GM18858 (cell line): ENCODE results near the gene ADCY10.

ENCODE experiments used
- ATAC-seq: cut with Tn5 transposase; IDR thresholded peaks from one replicate; pipeline ENCODE4 v1.9.1; 2021; ENCODE audit not compliant: unreplicated experiment

The ADCY10 gene

DNA sequence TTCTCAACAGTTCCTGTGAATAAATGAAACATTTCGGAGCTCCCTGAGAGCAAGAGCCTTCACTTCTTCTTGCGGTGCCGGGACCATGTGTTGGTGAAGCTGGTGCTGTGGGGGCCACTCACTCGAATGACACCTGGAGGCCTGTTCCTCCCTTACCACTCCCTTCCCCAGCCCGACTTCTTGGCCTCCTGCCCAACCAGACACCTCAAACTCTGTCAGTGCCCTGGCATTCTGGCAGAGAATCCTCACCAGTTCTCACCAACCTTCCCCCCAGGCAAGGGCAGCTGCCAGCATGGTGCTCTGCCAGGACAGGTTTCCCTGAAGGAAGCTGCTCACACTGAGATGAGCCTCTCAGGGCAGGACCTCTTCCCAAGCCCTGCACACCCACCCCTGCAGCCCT, 123.8 kb downstream of the ADCY10 start:
- no peak for ATAC-seq

DNA sequence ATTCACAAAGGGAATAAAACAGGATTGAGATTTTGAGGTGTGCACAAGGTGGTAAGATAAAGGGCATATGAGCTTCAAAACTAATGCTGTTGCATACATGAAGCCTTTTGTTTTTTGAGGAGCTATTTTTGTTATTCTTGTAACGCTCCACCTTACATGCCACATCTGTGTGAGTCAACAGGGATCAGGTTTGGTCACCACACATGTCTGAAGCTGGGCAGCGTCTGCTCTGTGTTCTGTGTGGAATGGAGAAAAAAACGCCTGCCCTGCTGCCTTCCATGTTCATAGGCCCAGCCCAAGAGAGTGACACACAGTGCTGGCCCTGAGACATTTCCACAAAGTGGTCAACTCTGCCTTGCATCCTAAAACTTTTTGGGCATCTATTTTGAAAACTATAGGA, 124.4 kb downstream of the ADCY10 start:
- ATAC-seq: no peak

DNA sequence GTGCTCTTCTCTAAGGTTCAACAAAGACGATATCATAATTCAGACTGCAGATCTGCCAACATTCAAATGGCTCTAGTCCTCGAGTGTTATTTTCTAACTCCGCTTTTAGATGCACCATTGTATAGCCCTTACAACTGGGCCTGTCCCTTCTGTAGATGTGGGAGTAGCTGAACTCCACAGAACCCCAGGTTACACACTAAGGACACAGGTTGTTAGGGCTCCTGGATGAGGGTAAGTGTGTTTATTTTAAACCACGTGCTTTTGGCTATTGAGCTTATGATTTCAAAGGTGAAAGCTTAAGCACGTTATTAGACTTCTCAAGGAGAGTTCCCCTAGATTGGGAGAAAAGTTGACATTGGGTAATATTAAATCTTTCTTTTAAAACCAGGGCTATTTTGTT, 127.4 kb downstream of the ADCY10 start:
- ATAC-seq: no peak

DNA sequence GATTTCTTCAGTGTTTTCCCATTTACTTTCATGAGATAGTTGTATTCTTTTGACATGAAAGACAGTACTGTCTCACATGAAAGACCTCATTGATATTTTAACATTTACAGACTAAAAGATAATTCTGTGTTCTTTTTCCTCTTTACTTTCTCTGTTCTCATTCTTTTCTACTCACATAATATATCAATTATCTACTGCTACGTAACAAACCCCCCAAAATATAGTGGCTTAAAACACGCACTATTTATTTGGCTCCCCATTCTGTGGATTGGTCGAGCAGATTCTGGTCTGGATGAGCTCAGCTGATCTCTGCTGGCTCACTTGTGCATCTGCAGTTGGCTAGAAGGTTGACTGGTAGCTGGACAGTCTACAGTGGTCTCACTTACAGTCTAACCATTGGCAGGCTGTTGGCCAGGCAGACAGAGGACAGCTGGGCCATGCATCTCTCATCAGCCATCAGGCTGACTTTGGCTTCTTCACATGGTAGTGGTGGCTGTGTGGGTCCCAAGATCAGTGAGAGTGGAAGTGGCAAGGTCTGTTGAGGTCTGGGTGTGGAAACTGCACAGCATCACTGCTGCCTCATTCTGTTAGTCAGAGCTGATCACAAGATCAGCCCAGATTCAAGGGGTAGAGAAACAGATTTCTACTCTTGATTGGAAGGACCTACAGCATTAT, 128.9 kb downstream of the ADCY10 start:
- no peak for ATAC-seq

DNA sequence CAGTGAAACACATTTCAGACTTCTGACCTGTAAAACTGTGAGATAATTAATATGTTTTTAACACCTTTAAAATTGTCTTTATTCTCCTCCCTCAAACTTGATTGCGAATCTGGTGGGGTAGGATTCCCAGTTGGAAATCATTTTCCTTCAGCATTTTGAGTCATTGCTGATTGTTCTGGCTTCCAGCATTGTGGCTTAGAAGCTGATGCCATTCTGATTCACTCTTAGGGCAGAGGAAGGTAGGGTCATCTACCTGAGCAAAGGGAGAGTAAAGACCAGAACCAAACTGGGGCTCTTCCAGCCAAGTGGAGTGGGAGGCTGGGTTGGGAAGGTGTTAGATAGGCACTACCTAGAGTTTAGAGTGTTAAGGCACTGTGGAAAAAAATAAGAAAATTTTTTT, 131.0 kb downstream of the ADCY10 start:
- no peak for ATAC-seq

DNA sequence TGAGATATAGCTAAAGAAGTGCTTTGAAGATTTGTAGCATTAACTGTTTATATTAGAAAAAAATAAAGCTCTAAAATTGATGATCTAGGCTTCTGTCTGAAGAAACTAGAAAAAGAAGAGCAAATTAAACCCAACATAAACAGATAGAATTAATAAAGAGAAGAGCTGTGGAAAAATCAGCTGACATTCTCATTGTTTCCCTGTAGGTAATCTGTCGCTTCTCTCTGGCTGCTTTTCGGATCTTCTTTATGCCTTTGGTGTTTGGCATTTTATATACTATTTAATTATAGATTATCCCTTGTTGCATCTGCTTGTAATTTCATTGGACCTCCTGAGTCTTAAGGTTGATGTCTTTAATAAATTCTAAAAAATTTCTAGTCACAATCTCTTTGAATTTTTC, 132.4 kb downstream of the ADCY10 start:
- ATAC-seq: no peak

DNA sequence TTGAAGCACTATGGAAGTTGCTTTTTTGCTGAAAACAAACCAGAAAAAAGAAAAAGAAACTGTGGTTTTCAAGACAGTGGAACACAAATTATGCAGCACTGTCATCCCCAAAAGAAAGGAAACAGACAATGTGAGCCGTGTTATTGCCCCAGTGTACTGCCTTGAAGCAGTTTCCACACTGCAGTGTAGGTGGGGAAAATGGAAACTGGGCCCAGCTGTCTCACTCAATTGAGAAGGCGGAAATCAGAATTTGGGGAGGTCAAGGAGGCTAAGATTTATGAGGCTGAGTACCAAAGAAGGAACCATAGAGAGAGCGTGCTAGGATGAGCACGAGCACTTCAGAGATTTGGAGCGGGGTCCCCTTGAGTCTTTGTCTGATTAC, 136.7 kb downstream of the ADCY10 start:
- ATAC-seq: no peak

DNA sequence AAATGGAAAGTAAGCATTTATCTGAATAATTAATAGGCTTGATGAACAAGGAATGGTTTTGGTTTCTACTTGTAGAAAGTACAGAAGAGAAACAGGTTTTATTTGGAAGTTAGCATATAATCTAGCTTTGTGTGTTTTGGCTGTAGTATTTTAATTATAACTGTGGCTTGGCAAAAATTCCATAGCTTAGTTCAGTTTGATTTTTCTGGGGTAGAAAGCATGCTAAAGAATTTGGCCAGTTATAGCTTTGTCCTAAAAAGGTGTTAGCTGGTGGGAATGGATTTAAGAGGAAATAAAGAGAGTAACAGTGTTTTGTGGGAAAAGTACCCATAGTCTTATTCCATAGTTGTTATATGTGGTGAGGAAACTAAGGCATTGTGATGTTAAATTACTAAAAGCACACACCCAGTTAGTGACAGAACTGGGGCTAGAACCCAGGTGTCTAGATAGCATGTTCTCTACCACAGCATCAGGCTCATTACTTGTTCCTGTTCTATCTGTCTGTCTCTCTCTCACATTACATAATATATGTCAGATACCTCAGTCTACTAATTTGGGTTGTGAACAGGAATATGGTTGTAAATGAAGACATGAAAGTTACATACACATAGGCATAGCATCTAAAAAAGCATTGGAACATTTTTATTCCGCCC, 137.2 kb downstream of the ADCY10 start:
- ATAC-seq: no peak

DNA sequence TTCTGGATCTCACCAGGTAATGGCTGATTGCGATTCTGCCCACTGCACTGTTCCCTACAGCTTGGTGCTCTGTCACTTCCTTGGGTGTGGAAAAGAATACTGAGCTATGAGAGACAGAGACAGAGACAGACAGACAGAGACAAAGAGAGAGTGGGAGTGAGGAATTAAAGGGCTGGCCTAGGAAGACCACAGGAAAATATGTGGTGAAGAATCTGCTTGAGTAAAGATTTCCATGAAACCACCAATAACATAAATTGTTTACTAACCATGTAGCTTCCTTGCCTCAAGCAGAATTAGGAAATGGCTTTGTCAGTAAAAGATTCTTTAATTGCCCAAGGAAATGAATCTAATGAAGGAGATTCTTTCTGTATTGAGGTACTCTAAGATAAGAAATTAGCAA, 137.8 kb downstream of the ADCY10 start:
- ATAC-seq: no peak

DNA sequence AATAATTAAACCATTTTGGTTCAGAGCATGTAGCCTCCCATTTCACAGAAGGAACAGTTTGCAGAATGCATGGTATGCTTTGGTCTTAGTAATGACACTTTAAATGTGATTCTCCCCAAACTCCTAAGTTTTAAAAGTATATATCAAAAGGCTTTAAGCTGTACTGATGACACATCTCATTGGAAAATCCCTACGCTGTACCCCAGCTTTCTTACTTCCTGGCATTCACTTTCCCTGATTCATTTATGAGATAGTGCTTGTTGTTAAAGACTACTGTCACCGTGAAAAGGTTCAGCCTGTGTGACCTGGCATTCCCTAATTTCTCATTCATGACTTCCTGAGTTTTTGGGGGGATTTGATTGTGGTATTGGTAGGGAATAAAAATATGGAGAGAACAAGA, 138.8 kb downstream of the ADCY10 start:
- ATAC-seq: no peak

DNA sequence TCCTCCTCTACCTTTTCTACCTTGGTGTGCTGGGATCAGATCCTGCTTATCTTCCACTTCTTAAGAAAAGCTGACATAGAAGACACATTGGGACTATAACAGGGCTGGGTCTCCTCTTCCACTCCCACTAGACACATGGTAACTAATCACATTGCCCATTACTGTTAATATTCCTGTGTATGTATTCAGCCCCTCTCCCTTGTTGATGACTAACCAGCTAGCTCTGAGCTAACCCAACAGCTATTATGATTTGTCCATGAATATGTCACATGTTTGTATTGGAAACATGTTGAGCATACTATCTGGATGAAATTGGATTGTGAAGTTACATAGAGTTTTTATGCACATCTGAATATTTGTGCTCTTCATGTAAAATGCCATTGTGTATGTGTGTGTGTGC, 139.2 kb downstream of the ADCY10 start:
- no peak for ATAC-seq

DNA sequence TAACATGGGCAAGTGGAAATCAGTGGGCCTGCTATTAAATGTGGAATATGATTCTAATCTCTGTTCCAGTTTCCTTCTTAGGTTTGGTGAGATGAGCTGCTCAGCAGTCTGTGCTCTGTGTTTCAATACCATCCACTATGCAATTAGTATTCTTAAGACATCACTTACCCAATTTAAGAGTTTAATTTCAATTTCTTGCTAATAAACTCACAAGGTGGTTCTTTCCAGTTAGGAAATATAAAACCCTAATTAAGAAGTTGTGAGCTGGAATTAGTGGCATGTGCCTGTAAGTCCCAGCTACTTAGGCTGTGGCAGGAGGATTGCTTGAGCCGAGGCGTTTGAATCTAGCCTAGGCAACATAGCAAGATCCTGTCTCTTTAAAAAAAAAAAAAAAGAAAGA, 140.4 kb downstream of the ADCY10 start:
- ATAC-seq: no peak

DNA sequence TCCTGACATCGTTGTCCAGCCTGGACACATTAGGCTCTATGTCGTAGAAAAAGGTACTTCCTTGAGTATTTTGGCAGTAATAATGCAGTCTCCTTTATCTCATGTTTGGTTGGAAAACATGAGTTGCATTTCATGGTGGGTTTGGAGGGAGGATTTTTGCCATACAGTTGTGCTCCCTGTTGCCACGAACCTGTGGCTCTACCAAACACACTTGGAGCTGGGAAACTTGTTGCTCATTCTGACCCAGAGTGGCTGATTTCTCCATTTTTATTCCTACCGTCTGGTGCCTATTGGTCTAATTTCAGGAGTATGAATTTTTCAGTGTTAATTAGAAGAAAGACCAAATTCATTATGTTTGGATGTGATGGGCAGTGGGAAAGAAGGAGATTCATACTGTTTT, 141.5 kb downstream of the ADCY10 start:
- ATAC-seq: no peak

DNA sequence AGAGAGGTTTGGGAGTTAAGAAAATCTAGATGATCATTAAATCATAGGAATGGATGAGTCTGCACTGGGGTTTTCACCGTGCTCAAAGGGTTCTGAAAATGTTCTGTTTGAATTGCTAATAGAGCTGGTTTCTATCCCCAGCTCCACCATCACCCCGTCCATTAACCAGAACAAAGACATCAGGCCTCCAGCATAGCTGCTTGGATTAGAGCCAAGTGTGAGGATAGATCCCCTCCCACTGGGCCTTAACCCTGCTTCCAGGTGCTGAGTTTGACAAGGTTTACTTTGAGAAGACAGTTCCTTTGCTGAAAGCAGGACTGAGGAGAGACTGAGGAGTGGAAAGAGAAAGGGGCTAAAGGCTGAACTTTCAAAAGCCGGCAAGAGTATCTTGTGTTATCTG, 143.8 kb downstream of the ADCY10 start:
- ATAC-seq: no peak

DNA sequence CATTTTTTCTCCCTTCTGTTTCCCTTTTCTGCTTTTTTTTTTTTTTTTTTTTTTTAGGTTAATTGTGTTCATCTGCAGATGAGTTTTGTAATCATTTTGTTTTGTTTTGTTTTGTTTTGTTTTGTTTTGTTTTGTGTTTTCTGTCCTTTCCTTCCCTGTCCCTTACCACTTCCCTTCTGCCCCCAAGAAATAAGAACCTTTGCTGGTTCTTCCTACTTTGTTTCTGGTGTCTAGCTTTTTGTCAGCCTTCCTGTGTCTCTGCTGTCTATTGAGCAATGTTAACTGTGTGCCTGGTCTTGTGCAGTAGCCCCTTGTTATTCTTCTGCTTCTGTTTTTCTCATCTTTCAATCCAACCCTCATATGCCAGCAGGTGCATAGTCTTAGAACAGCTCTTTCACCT, 146.2 kb downstream of the ADCY10 start:
- ATAC-seq: no peak

DNA sequence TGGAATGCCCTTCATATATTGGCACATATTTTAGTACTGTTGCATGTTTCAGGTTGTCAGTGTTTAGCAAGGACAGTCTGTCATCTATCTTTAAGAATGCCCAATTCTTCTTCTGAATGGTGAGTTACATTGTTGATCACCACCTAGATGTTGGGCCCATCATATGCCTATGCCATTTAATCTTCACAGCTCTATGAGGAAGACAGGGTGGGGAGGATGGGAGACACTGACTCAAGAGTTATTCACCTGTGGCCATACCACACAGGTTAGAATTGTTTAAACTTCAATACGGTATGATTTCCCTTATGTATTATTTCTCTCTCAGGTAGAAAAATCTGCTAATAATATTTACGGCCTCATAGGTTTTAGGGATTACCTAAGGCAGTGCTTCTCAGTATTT, 147.4 kb downstream of the ADCY10 start:
- no peak for ATAC-seq

DNA sequence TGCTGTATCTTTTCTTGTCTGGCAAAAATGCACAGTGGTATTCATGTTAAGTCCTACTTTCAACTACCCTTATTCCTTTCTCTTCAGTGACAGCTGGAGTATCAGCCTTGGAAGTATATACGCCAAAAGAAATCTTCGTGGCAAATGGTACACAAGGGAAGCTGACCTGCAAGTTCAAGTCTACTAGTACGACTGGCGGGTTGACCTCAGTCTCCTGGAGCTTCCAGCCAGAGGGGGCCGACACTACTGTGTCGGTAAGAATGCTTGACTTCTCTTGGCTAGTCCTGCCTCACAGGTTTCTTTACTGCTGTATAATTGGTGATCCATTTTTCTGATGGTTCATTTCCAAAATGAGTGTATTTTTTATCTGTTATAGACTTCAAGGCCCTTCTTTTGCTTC, 148.4 kb downstream of the ADCY10 start:
- ATAC-seq: no peak

DNA sequence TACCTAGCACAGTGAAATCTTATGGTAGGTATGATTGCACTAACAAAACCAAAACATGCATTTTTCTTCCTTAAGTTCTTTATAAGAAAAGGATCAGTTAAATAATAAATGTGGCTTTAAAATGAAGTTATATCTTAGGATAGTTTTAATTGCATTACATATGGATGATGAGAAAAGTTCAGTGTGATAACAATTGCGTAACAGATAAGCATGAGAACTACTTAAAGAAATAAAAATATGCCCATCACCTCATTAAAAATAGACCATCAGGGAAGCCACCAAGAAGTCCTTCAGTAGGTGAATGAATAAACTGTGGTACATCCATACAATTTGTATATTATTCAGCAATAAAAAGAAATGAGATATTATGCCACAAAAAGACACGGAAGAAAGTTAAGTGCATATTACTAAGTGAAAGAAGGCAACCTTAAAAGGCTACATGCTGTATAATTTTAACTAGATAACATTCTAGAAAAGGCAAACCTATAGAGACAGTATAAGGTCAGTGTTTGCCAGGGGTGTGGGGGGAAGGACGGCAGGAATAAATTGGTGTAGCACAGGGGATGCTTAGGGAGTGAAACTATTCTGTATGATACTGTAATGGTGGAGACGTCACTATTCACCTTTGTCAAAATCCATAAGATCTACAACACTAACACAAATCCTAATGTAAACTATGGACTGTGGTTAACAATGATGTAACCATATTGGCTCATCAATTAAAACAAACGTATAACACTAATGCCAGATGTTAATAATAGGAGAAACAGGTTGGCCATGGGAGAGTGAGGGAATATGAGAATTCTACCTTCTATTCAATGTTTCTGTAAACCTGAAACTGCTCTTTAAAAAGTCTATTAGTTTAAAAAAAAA, 149.2 kb downstream of the ADCY10 start:
- no peak for ATAC-seq

DNA sequence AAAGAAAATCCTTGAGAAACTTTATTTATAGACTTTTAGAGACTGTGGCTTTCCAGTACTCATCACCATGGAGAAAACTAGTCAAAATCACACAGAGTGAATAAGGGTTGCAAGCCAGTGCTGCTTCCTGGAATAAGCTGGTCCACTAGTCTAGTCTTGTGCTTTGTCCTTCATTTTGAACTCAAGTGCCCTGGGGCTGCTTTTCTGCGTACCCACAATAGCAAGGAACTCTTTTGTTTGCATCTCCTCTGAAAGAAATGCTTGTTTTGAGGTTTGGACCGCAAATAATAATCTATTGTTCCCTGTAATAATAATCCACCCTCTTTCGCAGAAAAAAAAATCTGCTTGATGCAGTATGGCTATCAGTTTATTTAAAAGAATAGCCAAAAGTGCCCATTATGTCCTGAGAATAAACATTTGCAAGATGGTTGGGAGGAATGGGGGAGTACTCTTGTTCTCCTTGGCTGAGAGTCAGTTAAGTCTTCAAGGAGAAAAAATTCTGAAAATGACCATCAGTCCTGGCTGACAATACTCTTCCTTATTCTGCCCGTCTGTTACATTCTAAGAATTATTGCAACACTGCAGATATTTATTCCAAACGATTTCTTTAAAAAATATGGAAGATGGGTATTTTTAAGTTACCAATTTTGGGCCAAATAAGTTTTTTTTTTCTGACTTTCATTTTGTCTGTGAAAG, 150.3 kb downstream of the ADCY10 start:
- no peak for ATAC-seq

DNA sequence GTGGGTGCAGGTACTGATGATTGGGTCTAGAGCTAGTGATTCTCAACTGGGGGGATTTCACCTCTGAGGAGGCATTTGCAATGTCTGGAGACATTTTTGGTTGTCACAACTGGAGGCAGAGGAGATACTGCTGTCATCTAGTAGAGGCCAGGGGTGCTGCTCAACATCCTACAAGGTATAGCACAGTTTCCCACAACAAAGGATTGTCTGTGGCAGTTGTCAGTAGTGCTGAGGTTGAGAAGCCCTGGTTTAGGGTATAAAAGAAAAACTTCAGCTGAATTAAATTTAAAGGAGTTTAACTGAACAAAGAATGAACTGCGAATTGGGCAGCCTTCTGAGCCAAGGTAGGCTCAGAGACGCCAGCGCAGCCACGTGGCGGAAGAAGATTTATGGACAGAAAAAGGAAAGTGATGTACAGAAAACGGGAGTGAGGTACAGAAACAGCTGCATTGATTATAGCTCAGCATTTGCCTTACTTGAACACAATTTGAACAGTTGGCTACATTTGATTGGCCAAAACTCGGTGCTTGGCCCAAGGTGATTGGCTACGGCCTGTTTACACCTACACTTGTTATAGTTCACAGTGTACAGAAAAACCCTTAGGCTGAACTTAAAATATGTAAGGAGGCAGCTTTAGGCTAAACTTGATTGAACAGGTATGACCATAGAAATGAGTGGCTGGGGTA, 151.7 kb downstream of the ADCY10 start:
- no peak for ATAC-seq

DNA sequence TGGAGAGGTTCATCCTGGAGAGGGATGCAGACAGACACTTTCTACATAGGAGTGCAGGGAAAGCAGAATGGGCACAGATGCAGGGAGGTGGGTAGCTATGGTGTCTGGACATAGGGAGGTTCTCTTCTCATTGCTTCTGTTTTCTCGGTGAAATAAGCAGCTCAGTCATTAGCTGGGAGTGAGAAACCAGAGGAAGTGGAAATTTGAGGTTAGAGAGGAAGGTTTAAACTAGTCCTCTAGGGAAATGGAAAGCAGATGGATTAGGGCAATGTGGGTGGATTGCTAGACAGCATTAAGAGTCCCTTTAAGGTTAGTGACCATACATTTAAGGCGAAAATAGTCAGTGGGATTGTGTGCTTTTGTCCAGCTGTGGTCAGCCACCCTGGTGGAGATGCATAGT, 152.5 kb downstream of the ADCY10 start:
- no peak for ATAC-seq
